NCI-H1105 (cell line): ENCODE data around the gene TMEM132C.

Experiments
- DNase-seq: peaks from one replicate; lab custom pipeline; 2025; lab: John Stamatoyannopoulos, UW

Gene TMEM132C

GRCh38 chr12:128288357-128288756, 21.4 kb downstream of the TMEM132C start:
- no peak for DNase-seq

DNA sequence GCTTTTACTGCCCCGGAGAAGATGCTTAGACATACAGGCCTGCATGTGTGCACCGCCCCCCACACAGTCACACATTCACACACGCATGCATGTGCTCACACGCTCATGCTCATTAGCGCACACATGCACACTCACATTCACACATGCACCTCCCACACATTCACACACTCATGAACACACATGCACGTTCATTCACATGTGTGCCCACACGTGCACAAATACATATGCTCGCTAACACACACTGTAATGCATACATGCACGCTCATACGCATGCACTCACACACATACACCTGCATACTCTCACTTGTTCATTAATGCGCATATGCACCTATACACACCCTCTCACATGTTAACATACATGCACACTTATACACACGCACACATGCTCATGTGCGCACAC, 21.9 kb downstream of the TMEM132C start:
- no peak for DNase-seq

DNA sequence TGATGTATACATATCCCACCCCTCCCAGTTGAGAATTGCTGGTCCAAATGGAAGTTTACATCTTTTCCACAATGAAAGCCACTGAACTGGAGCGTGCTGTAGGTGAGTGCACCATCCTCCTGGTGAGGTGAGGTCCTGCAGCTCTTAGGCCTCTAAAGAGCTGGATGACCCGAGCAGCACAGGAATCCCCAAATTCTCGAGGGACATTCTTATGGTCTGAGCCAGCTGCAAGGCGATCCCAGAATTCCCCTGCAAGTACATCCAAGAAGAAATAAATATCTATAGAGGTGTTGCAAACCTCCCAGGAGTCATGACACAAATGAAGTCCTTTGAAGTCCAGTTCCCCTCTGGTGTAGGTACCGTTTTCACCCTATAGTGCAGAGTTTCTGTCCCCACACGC, 24.0 kb downstream of the TMEM132C start:
- no peak for DNase-seq

GRCh38 chr12:128298091-128298748, 31.2 kb downstream of the TMEM132C start:
- no peak for DNase-seq

GRCh38 chr12:128305336-128305892, 38.4 kb downstream of the TMEM132C start:
- DNase-seq, result no peak

DNA sequence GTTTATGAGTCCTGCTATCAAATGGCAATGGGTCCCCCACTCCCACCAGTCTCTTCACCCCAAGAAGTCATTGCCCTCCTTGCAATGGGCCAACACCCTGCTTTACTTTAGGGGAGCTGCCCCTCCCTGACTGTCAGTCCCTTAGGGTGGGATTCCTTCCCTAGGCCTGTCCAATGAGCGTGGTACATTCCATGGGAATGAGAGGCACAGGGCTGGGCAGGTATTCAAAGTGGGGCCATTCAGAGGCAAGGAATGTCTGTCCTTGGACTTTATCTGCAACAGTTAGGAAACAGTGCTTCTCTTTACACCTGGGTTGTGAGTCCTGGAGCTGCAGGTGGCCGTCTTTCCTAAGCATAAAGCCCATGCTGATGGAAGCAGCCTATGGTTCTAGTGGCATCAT, 40.8 kb downstream of the TMEM132C start:
- DNase-seq, result no peak

- no peak for DNase-seq
Observed at GRCh38 chr12:128312661-128313060, 45.7 kb downstream of the TMEM132C start.

- DNase-seq, result no peak
Observed at GRCh38 chr12:128313931-128314330, 47.0 kb downstream of the TMEM132C start.

GRCh38 chr12:128314611-128315010, 47.6 kb downstream of the TMEM132C start:
- DNase-seq, result no peak

GRCh38 chr12:128316078-128316477, 49.1 kb downstream of the TMEM132C start:
- DNase-seq, result no peak

DNA sequence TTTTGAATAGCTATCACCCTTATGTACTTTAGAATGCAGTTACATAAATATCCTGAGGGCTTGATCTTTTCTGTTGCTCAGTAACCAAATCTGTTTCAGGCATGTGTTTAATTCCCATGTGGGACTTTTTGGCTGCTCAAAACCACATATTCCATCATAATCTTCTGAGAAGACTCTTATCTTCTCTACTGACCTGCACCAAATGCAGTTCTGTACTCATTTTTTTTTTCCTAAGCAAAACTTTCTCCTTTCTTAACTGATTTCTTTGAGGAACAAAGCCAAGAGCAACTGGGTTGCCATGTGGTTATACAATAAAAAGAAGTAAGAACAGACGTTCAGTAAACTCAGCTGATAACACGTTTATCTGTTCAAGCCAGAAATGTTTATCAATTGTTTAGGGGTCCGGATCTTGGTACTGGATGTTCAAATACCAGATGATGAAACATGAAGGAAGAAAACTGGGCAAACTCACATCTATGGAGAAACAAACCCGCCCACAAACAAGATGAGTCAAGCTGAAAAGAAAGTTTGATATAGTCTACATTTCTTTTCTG, 50.1 kb downstream of the TMEM132C start:
- no peak for DNase-seq

- peak; percentile 96 for DNase-seq
Observed at GRCh38 chr12:128318341-128318740, 51.4 kb downstream of the TMEM132C start.

DNA sequence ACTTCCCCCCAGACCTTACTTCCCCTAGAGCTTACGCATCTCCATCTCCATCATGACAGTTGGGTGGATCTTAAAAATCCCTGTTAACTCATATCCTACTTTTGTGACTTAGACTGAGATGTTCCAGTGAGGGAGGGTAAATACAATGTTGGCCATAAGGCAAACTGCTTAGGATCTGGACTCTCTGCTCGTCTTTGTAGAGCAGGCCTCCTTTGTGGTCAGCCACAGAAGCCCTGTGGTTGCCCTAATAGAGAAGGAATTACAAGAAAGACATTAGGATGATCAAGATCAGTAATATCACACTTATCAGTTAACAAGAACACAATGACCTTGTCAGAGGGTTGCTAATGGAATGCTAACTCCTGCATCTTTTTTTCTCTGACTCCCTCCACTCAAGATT, 52.0 kb downstream of the TMEM132C start:
- no peak for DNase-seq

DNA sequence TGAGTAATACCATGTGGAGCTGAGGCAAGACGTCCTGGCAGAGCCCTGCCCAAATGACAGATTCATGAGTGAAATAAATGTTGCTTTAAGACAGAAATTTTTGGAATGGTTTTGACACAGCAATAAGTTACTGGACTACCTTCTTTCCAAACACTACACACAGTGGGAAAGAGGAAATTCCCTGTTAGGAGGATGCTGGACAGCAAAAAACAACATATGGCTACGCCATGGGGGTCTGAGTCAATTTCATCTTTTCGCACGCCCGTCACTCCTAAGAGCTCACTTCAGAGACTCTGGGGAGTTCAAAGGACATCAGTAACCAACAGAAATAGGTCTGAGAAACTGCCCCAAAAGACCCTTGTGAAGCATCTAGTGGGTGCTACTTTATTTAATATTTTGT, 55.4 kb downstream of the TMEM132C start:
- DNase-seq, result no peak

DNA sequence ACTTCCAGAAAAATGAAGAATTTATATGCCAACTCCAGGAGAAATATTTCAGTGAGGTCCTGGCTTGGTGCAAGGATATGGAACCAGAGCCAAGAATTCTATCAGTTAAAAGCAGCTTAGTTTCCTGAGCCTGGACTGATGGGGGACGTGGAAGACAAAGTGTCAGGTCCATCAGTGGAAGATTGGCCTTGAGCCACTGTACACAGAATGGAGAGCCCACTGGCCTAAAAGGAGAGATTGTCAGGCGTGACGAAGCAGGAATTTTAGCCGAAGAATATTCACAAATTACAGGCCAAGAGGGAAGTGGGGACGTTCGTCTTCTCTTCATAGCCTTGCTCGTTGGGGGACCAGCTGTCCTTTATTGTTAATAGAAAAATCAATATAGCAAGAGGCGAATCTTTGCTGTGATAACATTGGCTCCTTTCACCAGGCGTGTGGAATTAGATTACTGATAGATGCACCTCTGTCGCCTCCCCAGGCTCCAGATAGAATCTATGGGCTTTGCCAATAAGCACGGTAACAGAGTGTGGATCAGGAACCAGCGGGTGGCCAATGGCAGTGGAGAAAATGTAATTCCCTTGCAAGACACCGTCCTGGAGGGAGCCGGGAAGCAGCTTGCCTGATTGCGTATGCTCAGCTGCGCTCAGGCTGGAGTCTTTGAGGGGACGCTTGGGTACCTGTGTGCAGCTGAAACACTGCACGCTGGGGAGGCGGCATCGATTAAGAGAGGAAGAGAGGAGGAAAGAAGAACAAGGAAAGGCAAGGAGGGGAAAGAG, 56.4 kb downstream of the TMEM132C start:
- DNase-seq, result no peak

DNA sequence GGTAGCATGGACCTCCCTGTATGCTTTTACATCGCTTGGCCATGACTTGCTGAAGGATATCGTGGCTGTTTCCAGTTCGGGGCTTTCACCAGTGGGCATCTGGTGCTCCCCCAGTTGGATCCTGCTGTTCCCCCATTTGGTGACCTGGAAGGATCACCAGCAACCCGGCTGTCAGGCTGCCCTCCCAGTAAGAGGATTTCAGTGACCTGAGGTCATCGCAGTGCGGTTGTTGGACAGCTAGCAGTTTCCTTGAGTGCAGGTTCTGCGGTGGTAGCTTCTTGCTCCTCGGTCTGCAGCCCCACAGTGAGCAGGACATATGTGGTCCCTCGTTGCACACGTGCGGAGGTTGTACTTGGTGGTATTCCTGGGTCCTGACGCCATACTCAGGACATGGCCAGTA, 58.7 kb downstream of the TMEM132C start:
- DNase-seq, result no peak

DNA sequence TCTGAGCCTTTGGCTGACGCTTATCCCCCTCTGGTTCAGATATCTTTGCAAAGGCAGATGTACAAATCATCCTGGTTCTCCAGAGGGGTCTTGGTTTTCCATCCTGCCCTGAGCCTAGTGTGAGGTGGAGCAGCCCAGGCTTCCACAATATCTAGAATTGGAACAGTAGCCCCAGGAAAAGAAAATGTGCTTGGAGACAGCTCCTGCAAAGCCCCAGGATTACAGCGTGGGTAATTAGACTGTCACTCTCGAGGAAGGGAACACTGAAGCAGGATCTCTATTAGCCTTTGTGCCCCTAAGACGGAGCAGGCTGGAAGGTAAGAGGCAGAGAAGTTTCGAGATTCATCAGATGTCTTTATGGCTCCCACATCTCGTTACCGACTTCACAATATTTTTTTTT, 59.4 kb downstream of the TMEM132C start:
- DNase-seq, result no peak

- DNase-seq, result no peak
Observed at GRCh38 chr12:128328961-128329360, 62.0 kb downstream of the TMEM132C start.

DNA sequence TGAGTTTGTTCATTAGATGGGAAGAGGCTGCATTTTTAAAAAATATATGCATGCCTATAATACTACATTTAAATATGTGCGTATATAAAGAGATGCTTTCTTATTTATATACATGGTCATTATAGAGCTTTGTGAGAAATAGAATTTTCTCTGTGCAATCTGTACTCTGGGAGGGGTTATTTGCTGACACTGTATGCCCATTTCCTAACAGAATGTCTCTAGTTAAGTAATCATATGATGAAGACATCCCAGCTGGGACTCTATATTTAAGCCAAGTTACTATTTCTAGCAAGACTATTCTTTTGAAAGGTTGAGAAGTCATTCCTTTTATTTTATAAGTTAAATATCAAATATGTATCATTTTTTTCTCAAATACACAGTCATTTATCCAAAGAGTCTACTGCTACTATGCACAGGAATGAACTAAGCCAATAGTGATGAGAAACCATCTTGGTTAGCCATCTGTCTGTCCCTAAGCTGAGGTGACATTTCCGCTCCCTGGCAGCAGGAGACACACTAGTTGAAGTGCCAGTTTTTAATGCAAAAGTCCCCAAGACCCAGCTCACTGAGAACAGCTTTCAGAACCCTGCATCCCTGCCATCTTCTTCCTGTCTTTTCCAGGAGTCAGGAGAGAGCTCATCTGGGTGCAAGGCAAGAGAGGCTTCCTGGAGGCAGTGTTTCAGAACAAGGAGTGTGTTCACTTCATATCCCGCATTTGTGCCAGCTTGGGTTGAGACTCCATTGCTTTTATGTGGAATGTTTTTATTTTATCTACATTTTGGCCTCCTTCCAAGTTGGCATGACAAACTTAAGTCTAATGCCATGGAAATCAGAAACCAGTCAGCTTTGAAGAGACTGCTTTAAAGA, 69.5 kb downstream of the TMEM132C start:
- DNase-seq, result peak; percentile 9

GRCh38 chr12:128337071-128337345, 70.0 kb downstream of the TMEM132C start:
- no peak for DNase-seq

DNA sequence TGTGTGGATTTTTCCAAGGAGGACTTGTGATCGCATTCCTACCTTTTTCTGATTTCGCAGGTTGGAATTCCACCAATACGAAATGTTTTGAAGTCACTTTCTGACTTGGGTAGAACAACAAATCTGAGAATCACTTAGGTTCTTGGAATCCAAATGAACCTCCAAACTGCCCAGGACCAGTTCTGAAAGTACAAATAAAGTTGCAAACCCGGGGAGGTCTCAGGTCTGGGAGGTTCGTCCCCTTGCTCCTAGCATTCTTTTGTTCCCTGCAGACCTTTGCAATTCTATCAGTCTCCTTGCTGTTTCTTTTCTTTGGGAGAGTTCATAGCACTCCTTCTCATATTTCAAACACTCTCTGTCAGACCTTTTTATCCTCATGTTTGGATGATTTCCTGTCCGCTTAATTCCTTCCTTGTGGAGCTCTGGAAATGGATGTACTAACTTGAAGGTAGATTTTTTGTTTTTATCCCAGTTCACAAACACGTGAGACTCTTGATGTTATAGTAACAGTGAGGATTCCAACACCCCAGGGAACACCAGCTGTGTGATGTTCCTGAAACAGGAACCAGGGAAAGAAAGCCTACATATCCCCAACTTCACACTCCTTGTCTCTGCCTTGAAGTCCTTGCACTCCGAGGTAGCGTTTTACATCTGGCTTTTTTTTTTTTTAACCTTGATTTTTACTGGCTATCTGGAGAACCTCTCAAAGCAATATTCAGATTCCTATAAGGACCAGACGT, 70.6 kb downstream of the TMEM132C start:
- DNase-seq, result no peak
